GM12878 (cell line): ENCODE measurements around the gene MCM8. TPM values are rescaled to one million over a fixed set of nuclear protein-coding genes. Genes with fewer than 3 reads are reported as not detected.

Experiments
- ATAC-seq: fragments of 200-7000 bp; cut with Tn5 transposase; 3 replicates; pipeline ENCODE4 v1.9.1; 2020; ENCODE audit warnings: mild to moderate bottlenecking, moderate library complexity
- BruUV-seq: library from RNA; stranded (reverse); fragments of 400-500 nt; replicated peaks from 2 replicates; lab custom pipeline; 2021; lab: Mats Ljungman, UMichigan
- CTCF ChIA-PET: fragments of 300-600 bp; sonication (Branson Sonifier 250); formaldehyde crosslinking; extraction: SDS; loops from one replicate; lab custom pipeline; 2021; ENCODE audit warnings: inconsistent platforms; lab: Yijun Ruan, JAX
- POLR2A ChIA-PET: fragments of 350-600 bp; formaldehyde crosslinking; extraction: SDS; loops from one replicate; lab custom pipeline; 2021; ENCODE audit warnings: inconsistent platforms; lab: Charles Lee
- RAD21 ChIA-PET: fragments of 300-600 bp; sonication (Branson Sonifier 250); formaldehyde crosslinking; loops from one replicate; lab custom pipeline; 2023; ENCODE audit warnings: antibody characterized with exemption; ENCODE audit not compliant: unreplicated experiment; lab: Charles Lee
- SMC1A ChIA-PET: fragments of 300-600 bp; sonication (Branson Sonifier 250); formaldehyde crosslinking; loops from one replicate; lab custom pipeline; 2023; ENCODE audit not compliant: unreplicated experiment, uncharacterized antibody; lab: Charles Lee
- DNase-seq: peaks from one replicate; pipeline ENCODE4 v3.0.0-alpha.2; 2011; ENCODE audit warnings: low read depth, low spot score
- FAIRE-seq: peaks from 3 replicates; lab custom pipeline; 2011; peaks lifted over from hg19 to GRCh38; lab: Jason Lieb, UNC
- H2AFZ ChIP-seq: 2 replicates; pipeline ENCODE4 v1.6.0; 2011; ENCODE audit warnings: low read depth, low read length, control low read depth; ENCODE audit not compliant: control insufficient read depth
- H3K27ac ChIP-seq: 2 replicates; pipeline ENCODE4 v1.5.1; 2011; ENCODE audit warnings: control low read depth; ENCODE audit not compliant: control insufficient read depth, insufficient read depth
- H3K27me3 ChIP-seq, 2 experiments: replicated peaks in 1 of 2; 2 replicates each; pipeline versions ENCODE4 v1.6.0 to v1.6.1; 2011; ENCODE audit warnings: low read length in 1 of 2; ENCODE audit not compliant: control insufficient read depth in 2 of 2, insufficient read depth in 2 of 2
- H3K36me3 ChIP-seq, 2 experiments: 2 replicates each; pipeline ENCODE4 v1.5.1; 2011; ENCODE audit warnings: low read length in 1 of 2; ENCODE audit not compliant: control insufficient read depth in 2 of 2, insufficient read depth in 2 of 2
- H3K4me1 ChIP-seq: 2 replicates; pipeline ENCODE4 v1.6.1; 2011; ENCODE audit warnings: mild to moderate bottlenecking, low read length, moderate library complexity, mixed read lengths; ENCODE audit not compliant: control insufficient read depth, insufficient read depth
- H3K4me2 ChIP-seq: 2 replicates; pipeline ENCODE4 v1.6.0; 2011; ENCODE audit warnings: control low read depth; ENCODE audit not compliant: control insufficient read depth, insufficient read depth
- H3K4me3 ChIP-seq: fragments of 200-600 bp; sonication (generic); 2 replicates; pipeline ENCODE4 v1.5.1; 2016
- H3K79me2 ChIP-seq: 2 replicates; pipeline ENCODE4 v1.6.0; 2011; ENCODE audit warnings: low read length; ENCODE audit not compliant: control insufficient read depth, insufficient read depth
- H3K9ac ChIP-seq: 2 replicates; pipeline ENCODE4 v1.8.0; 2011; ENCODE audit warnings: low read length, control low read depth, mixed read lengths; ENCODE audit not compliant: control insufficient read depth, insufficient read depth
- H3K9me3 ChIP-seq: replicated peaks from 3 replicates; pipeline ENCODE4 v1.5.1; 2011; ENCODE audit warnings: mild to moderate bottlenecking, low read length; ENCODE audit not compliant: control insufficient read depth, insufficient read depth
- H4K20me1 ChIP-seq: 2 replicates; pipeline ENCODE4 v1.6.0; 2011; ENCODE audit not compliant: control insufficient read depth, insufficient read depth
- ATF3 ChIP-seq: IDR thresholded peaks from 2 replicates; pipeline ENCODE4 v1.6.1; 2011; ENCODE audit warnings: low read depth, mild to moderate bottlenecking, low read length, moderate library complexity, borderline replicate concordance; ENCODE audit errors: extremely low read depth
- EZH2 ChIP-seq: IDR thresholded peaks from 2 replicates; pipeline ENCODE4 v1.6.1; 2012; ENCODE audit warnings: low read depth, mild to moderate bottlenecking, control low read depth, inconsistent platforms, low read length, borderline replicate concordance; ENCODE audit not compliant: control insufficient read depth
- IRF3 ChIP-seq: fragments of 450-650 bp; IDR thresholded peaks from 2 replicates; pipeline ENCODE4 v1.6.1; 2014; ENCODE audit warnings: mild to moderate bottlenecking
- MTA3 ChIP-seq: IDR thresholded peaks from 2 replicates; pipeline ENCODE4 v1.6.1; 2012; ENCODE audit warnings: low read length, inconsistent platforms, borderline replicate concordance
- POLR2AphosphoS5 ChIP-seq: IDR thresholded peaks from 2 replicates; pipeline ENCODE4 v1.6.1; 2011; ENCODE audit warnings: mild to moderate bottlenecking, low read length, inconsistent platforms
- RB1 ChIP-seq: fragments of 450-650 bp; formaldehyde crosslinking; IDR thresholded peaks from 2 replicates; pipeline ENCODE4 v1.6.1; 2017; ENCODE audit warnings: mild to moderate bottlenecking, borderline replicate concordance
- RFX5 ChIP-seq: IDR thresholded peaks from 2 replicates; pipeline ENCODE4 v1.6.1; 2011; ENCODE audit warnings: low read depth, low read length, improper control_type of control experiment
- SRF ChIP-seq, 2 experiments: IDR thresholded peaks; 2 replicates each; pipeline ENCODE4 v1.6.1; 2011; ENCODE audit warnings: low read depth in 2 of 2, low read length in 2 of 2, mild to moderate bottlenecking in 1 of 2, moderate library complexity in 1 of 2
- ZNF274 ChIP-seq: IDR thresholded peaks from one replicate; pipeline ENCODE4 v1.8.0; 2011; ENCODE audit not compliant: insufficient read length, insufficient read depth
- whole genome bisulfite sequencing: methylation state at CpG from one replicate; pipeline ENCODE4 v1.1.6; 2016; ENCODE audit warnings: low lambda C conversion rate; ENCODE audit not compliant: insufficient replicate concordance, insufficient coverage; ENCODE audit errors: missing lambda C conversion rate; 5-methylcytosine and 5-hydroxymethylcytosine counted together
- in situ Hi-C: fragments of 300-500 bp; cut with MboI; formaldehyde crosslinking; loops from 9 replicates; pipeline ENCODE4 v1.14.3; 2018; ENCODE audit warnings: mixed read lengths
- intact Hi-C: fragments of 100-400 bp; cut with micrococcal nuclease; formaldehyde crosslinking; loops from one replicate; pipeline ENCODE4 v1.14.2; 2022; ENCODE audit not compliant: unreplicated experiment
- polyA plus RNA-seq, 11 experiments: library from polyadenylated mRNA; depleted of rRNA in 4 of 11; unstranded in 6 of 11; stranded (reverse) in 5 of 11; fragments of >200 nt; fragmentation: Nextera tagmentation in 4 of 11; fragmentation: Illumina TruSeq in 1 of 11; extraction: Ambion mirVana in 4 of 11; extraction: Trizol in 1 of 11; gene quantifications; 1 replicate in 1 of 11; 2 replicates in 10 of 11; pipeline versions ENCODE4 v1.2.1 to v1.2.3, GENCODE V29; 2011 to 2016; ENCODE audit warnings: inconsistent platforms in 2 of 11, missing spikeins in 2 of 11, low read depth in 1 of 11
- total RNA-seq, 4 experiments: library from RNA; depleted of rRNA in 3 of 4; stranded (reverse); fragments of >200 nt in 3 of 4; fragmentation: Illumina TruSeq in 1 of 4; extraction: Trizol in 1 of 4; gene quantifications; 2 replicates each; pipeline versions ENCODE4 v1.2.1 to v1.2.3, GENCODE V29; 2013 to 2021

Gene MCM8
- total and polyA plus RNA-seq, 10 of the 15 experiments (the other 5 are each of a cell fraction or from before 2014, with no cell fraction given): 3.2 to 28.2 (median 16.0) TPM

- SMC1A ChIA-PET: no interaction called here
- Histone ChIP-seq H3K9me3 (no peaks in the 10 kb centered on the region), H3K27ac (peak overlapping the region; percentile 86), H3K4me3 (peak overlapping the region; percentile 85), H3K4me2 (peak overlapping the region; percentile 88), H2AFZ (peak overlapping the region; percentile 93), H3K36me3 (peaks cover 4 to 26% of the 10 kb centered on the region in 2 experiments), H4K20me1 (no peaks in the 10 kb centered on the region), H3K4me1 (no peaks in the 10 kb centered on the region), H3K79me2 (peaks cover 42% of the 10 kb centered on the region), H3K27me3 (no peaks in the 10 kb centered on the region), H3K9ac (peak overlapping the region; percentile 90)
- RAD21 ChIA-PET: no interaction called here
- WGBS: 1% methylated on average over 10 of the region's 11 CpGs
- intact Hi-C loops (no loop called here), in situ Hi-C loops (no loop called here)
- DNase-seq (no peak), FAIRE-seq (no peak), ATAC-seq (no peak)
- CTCF ChIA-PET: no interaction called here
- BruUV-seq: TSS peak; percentile 73
- TF ChIP-seq RB1 (no peak), POLR2AphosphoS5 (no peak), MTA3 (no peak), IRF3 (no peak), EZH2 (no peak), ATF3 (no peak), ZNF274 (no peak), SRF (IDR thresholded peaks at IDR 0.05; ENCODE audit: low read depth in 2 of 2, low read length in 2 of 2) (no peak), RFX5 (no peak)
- POLR2A ChIA-PET: no interaction called here
Measured at GRCh38 chr20:5949943-5950270, 545 bp upstream of the MCM8 start.
